HG03469 (cell line): ENCODE measurements around the gene JARID2.

Experiments
- ATAC-seq: cut with Tn5 transposase; IDR thresholded peaks from one replicate; pipeline ENCODE4 v1.9.1; 2021; ENCODE audit warnings: mild to moderate bottlenecking, moderate library complexity, moderate number of reproducible peaks; ENCODE audit not compliant: unreplicated experiment

Gene JARID2

DNA sequence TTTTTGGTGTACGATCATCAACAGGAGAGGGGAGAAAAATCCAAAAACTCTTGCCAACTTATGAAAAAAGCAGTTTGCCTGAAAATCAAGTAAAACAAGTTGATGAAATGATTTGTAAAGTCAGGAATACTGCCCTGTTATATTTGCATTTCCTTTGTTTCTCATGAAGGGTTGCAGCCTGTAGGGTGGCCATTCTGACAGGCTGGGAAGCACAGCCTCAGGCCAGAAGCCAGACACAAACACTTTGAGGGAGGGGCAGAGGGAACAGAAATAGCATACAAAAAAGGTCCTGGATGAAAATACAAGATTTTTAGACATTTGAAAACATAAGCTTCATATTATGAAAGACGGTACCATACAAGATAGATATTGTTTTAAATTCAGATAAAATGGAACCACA lies 307.2 kb downstream of the JARID2 start:
- ATAC-seq, result no peak

DNA sequence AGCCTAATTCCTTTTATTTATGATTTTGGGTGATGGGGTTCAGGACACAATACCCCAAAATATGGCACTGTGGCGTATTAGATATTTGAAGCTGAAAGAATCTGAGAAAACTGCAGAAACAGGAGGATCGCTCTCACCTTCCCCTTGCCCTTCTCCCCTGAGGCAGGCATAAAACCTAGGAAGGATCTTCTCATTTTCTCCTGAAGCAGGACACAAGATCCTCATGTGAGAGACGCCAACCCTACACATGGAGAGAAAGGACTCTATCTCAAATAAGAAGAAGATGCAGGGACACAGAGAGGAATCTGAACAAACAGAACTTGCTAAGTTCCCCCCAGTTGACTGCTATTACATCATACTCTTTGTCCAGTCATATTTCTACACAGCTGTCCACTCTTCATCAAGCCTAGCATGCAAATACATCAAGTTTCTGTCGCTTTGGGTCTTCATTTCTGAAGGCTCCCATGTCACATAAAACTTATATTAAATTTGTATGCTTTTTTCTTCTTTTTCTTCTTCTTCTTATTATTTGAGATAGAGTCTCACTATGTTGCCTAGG lies 307.9 kb downstream of the JARID2 start:
- ATAC-seq, result no peak

DNA sequence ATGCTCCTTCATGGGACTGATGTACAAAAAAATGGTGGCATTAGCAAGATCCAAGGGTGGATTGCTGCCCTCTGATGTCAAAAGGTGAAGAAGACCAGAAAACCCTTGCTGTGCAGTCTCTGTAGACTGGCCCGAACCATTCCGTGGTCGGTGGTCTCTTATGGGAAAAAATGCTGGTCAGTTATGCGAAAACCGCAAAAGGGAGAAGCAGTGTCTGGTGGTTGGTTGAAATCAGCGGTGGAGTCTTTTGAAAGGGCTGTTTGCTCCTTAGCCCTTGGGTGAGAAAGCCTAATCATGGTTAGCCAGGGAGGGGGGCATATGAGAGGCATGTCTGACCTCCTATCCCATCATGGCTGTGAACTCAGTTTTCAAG lies 308.8 kb downstream of the JARID2 start:
- no peak for ATAC-seq

DNA sequence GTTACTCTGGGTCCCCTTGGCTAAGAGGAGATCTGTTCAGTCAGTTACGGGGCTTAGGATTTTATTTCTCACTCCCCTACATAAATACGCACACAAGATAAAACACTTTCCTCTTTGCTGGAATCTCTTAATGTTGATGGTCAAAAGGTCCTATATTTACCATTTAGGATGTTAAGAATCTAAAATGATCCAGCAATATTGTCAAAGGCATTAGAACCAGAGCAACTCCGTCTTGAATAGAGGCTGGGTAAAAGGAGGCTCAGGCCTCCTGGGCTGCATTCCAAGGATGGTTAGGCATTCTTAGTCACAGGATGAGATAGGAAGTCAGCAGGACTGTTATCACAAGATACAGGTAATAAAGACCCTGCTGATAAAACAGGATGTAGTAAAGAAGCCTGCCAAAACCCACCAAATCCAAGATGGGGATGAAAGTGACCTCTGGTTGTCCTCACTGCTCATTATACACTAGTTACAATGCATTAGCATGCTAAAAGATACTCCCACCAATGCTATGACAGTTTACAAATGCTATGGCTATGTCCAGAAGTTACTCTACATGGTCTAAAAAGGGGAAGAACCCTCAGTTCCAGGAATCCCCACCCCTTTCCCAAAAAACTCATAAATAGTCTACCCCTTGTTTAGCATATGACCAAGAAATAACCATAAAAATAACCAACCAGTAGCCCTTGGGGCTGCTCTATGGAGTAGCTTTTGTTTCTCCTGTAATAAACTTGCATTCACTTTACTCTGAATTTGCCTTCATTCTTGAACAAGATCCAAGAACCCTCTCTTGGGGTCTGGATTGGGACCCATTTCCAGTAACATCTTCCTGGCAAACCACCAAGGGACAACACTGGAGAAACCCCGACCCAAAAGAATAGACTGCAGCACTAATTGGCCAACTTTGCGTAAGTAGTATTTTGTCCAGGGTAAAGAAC lies 309.5 kb downstream of the JARID2 start:
- ATAC-seq, result no peak

DNA sequence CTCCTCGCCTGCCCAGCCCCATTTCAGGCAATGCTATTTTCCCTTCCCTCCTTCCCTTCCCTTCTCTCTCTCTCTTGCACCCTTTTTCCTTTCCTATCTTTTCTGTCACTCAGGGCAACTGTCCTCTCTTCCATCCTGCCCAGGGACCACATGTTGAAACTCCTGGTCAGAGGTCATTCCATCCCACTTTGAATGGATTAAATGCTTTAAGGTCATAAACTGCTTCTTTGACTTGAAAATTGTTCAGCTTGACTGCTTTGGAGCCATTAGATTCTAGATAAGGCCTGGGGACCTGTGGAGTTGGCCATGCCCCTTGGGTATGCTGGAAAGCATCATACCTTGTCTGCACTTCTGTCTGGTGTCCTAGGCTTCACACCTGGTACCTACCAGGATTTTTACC lies 310.8 kb downstream of the JARID2 start:
- ATAC-seq, result no peak

DNA sequence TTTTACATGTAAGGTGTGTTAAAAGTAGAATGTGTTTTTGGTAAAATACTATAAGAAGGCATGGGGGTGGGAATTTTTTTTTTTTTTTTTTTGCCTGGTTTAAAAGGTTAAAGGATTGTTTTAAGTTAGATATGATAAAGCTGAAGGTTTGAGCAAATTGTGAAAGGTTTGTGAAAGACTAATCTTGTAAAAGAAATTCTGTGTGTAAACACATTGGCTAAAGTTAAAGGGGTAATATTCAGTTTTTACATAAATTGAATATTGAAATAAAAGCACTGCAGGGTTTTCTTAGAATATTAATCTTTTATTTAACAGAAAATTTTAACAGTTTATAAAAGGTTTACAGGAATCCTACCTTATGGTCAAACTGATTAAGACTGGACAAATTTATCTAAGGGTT lies 311.3 kb downstream of the JARID2 start:
- ATAC-seq, result no peak

DNA sequence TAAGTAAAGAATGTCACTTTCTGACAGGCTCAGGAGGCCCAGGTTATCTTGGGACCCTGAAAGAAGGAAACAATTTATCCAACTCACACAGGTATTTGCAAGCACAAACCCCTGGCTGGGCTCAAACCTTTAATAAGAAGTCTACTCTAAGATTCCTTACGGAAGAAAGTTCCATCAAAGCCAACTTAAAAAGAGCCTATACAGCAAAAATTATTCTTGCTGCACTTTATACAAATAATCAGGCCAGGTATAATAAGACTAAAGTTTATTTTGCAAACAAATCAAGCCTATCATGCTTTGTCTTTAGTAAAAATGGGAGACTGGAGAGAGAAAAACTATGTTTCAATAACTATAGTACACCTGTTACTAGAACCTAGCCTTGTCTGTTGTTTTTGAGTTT lies 314.8 kb downstream of the JARID2 start:
- no peak for ATAC-seq

DNA sequence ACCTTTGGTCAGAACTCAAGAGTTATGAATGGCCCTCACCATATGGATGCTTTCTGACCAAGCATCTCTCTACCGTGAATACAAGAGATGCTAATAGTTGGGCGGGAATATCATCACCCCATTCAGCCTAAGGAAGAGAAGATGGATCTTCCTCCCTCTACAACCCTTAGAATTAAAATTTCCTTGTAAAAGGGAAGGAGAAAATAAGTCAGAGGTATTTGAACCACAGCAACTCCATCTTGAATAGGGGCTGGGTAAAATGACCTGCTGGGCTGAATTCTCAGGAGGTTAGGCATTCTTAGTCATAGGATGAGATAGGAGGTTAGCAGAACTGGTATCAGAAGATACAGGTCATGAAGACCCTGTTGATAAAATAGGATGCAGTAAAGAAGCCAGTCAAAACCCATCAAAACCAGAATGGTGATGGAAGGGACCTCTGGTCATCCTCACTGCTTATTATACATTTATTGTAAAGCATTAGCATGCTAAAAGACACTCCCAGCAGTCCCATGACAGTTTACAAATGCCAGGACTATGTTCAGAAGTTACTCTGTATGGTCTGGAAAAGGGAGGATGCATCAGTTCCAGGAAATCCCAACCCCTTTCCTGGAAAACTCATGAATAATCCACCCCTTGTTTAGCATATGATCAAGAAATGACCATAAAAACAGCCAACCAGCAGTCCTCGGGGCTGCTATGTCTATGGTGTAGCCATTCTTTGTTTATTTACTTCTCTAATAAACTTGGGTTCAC lies 315.8 kb downstream of the JARID2 start:
- no peak for ATAC-seq

DNA sequence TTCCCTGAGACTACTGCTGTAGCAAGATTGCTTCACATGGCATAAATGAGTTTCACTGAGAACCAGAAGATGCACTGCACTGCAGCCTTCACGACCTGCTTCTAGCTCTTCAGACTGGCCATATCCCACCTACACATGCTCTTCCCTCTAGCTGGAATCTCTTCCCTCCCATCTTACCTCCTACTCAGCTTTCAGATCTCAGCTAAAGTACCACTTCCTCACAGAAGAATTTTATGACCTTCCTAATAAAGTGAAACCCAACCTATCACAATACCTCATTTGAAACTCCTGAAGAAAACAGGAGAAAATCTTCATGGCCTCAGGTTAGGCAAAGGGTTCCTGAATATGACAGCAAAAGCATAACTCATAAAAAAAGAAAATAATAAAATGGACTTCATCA lies 317.1 kb downstream of the JARID2 start:
- ATAC-seq, result no peak

DNA sequence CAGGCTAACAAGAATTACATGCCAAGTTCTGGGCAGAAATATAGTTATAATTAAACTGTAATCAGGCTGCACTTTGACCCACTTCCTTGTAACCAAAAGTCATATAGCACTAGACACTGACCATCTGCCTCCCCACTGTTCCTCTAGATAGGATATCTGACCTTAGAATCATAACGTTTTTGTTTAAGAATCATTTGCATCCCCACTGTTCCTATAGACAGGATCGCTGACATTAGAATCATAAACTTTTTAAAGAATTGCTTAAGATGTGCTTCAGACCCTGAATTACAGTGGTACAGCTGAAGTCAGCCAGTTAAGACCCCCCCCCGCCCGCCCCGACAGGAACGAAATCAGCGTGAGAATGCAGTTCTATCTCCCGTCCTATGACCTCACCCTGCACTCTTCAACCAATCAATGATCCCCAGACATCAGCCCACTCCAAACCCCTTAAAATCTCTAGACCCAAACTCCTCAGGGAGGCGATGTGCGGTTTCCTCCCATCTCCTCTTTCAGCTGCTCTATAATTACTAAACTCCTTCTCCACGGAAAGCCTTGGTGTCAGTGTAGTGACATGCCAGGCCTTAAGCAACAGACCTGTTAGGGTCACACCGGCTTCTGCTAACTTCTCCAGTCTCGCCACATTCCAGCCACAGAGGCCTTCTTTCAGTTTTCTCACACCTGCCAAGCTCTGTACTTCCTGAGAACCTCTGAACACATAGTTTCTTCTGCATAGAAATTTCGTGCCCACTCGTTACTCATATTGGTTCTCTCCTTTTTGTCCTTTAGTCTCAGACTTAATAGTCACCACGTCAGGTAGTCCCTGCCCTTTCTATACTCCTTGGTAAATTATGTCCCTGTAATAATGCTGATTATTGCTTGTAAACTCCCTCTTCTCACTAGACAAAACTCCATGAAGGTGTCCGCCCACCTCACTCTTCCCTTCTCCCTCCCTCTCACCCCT lies 323.4 kb downstream of the JARID2 start:
- ATAC-seq, result no peak

DNA sequence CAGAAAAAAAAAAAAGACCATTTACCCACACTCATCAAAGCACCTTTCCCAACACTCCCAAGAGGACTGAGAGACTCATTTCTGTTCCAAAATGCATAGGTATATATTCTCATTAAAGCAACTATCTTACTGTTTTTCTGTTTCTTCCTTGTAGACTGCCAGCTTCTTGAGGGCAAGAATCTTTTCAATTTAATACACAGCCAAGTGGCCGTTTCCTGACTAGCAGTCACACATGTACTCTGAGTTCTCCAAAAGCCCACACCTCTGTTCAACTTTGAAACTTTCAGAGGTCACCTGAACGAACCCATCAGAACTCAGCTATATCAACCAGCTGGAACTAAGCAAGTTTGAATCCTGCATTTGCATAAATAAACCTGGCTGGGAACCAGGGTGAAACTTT lies 324.3 kb downstream of the JARID2 start:
- ATAC-seq, result no peak
